ENCODE data around the gene MORC1.
"Not testable (repeated sequence)": the region's sequence is repeated elsewhere in the genome, so short reads cannot be mapped to it uniquely, and the experiment has no call there.

Gene MORC1

GRCh38 chr3:109112946-109113760 is 4.8 kb downstream of the MORC1 start:
- DNase-seq (ENCODE audit: low read depth in 2 of 2) = no peak

DNA sequence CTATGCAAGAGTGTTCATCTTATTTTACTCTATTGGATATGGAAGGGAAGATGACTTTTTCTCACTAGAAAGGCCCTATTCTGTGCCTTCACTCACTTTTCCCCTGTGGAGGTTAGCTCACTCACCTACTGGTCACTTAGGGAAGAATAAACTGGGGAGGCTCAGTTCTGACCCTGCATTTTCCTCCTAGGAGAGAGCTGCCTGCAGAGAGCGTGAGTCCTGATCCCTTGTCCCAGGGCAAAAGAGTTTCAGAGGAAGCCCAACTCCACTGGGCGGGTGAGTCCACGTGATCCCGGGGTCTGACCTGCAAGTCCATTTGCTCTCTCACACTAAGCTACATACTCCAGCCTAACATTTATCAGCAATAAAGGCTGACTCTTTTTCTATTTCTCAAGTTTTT is 8.4 kb downstream of the MORC1 start:
- no peak for DNase-seq (ENCODE audit: low read depth in 2 of 2)

- no peak for DNase-seq (ENCODE audit: low read depth in 2 of 2)
Measured at GRCh38 chr3:109098079-109098644, 19.8 kb downstream of the MORC1 start.

- no peak for DNase-seq (ENCODE audit: low read depth in 2 of 2)
Measured at GRCh38 chr3:109095166-109095565, 22.8 kb downstream of the MORC1 start.

- no peak for DNase-seq (ENCODE audit: low read depth in 2 of 2)
Measured at GRCh38 chr3:109093561-109093960, 24.4 kb downstream of the MORC1 start.

GRCh38 chr3:109091846-109092245 is 26.1 kb downstream of the MORC1 start:
- DNase-seq (ENCODE audit: low read depth in 2 of 2) = no peak

GRCh38 chr3:109089265-109089664 is 28.7 kb downstream of the MORC1 start:
- DNase-seq (ENCODE audit: low read depth in 2 of 2) = no peak

DNA sequence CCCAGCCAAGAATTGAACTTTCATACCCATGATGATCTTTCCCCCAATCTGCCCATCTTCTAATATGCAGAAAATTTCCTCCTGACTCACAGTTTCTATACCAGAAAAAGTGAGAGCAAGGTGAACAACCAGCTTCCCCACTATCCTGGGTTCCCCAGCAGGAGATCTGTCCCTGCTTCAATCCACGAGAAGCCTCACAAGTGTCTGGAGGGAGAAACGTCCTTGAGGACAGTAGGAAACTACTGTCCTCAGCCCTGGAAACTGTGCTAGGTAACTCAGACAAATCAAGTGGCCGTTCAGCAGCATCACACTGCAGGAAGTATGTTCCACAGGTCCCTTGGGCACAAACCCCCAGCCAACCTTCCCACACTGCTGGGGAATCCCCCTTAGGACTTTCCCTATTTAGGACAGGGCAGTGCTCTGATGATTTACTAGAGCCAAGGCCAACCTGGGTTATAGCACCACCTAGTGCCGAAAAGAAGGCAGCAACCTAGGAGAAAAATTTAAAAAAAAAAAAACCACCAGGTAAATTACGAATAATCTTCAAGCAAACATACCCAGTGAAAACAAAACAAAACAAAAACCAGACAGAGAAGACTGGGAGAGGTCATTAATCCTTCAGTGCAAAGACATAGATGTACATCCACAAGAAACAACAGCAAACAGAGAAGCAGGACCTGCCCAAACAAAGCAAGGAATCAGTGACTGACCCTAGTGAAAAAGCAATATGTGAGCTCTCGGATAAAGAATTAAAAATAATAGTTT is 36.0 kb downstream of the MORC1 start:
- peak in 1 of 2 donors; percentile 10 for DNase-seq (ENCODE audit: low read depth in 2 of 2)

DNA sequence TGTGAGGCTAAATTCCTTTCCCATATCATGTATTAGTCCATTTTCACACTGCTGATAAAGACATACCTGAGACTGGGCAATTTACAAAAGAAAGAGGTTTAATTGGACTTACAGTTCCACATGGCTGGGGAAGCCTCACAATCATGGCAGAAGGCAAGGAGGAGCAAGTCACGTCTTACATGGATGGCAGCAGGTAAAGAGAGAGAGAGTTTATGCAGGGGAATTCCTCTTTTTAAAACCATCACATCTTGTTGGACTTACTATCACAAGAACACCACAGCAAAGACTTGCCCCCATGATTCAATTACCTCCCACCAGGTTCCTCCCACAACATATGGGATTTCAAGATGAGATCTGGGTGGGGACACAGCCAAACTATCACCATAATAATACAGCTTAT is 37.8 kb downstream of the MORC1 start:
- DNase-seq (ENCODE audit: low read depth in 2 of 2) = not testable (repeated sequence)

DNA sequence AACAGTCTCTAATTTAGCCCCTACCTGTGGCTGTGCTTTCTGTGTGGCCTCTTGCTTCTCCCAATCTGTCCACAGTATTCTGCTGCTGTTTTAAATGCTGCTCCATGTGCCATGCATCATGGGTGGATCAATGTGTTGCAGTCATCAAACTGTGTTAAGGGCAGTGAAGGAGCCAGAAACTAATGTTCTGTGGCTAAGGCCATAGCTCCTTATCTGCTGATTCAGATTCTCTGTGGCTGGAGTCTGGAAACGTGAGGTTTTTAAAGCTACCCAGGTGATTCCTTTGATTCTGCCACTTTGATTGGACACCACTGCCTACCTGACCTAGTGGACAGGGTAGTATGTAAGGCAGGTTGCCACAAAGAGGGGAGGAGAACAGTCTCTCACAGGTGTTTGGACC is 44.8 kb downstream of the MORC1 start:
- no peak for DNase-seq (ENCODE audit: low read depth in 2 of 2)

GRCh38 chr3:109072194-109072593 is 45.7 kb downstream of the MORC1 start:
- no peak for DNase-seq (ENCODE audit: low read depth in 2 of 2)

DNA sequence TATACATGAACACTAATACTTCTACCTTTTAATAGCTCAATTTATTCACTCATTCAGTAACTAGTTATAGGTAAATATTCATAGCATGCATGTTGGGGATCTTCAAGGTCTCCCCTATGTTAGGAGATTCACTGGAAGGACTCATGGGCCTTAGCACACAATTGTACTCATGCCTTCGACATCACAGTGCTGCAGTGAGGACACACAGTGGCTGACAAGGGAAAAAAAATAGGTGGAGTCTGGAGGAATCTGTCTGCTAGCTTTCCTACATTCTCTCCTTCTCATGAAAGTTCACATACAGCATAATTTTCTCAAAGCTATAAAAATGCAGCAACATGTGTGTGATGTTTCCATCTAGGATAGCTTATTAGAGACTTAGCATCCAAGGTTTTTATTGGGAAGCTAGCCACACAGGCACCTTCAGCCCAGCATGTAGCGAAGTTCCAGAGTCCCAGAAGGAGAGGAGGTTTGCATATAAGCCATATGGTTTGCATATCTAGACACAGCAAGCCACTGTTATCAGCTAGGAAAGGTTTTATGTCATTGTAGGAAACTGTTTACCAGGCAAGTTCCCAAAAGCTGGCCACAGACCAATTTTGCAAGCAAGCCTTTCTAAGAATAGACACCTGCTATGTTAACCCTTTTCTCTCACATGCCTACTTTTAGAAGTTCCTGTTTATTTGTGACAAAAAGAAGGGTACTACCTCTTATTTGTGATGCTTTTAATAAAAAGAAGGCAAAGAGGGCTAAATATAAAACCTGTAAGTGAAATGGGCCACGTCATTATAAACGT is 46.4 kb downstream of the MORC1 start:
- no peak for DNase-seq (ENCODE audit: low read depth in 2 of 2)

- no peak for DNase-seq (ENCODE audit: low read depth in 2 of 2)
Measured at GRCh38 chr3:109070211-109070610, 47.7 kb downstream of the MORC1 start.

DNA sequence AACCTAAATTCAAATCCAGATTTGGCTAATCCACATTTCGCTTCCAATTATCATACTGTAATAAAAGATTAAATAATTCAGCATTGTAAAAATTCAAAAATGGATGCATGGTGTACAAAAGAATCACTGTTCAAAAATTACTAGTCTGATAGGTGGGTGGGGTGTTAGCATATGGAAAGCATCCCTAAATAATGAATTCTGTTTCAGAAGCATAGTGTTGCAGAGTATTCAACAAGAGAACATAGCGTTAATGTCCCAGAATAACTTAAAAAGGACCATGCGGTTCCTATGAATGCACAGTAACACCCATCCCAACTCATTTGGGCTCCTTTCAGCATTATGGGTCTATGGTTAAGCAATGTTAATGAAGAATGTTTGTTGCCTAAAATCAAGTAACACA is 51.1 kb downstream of the MORC1 start:
- DNase-seq (ENCODE audit: low read depth in 2 of 2) = no peak

DNA sequence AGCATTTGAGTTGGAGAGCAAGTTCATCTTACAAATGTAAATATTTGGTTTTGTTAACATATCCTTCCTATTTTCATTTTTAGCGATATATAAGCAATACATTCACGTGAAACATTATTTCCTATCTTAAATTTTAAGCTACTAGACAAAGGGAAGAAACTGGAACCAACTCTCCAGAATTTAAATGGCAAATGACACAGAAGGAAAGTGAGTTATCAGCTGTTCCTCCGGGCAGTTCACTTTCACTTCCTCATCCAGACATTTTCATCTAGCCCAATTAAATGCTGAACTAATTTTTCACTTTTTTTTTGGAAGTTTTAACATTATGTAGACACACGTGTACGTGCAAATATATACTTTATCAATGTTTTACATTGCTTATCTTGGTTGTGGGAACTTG is 58.7 kb downstream of the MORC1 start:
- DNase-seq (ENCODE audit: low read depth in 2 of 2) = no peak

DNA sequence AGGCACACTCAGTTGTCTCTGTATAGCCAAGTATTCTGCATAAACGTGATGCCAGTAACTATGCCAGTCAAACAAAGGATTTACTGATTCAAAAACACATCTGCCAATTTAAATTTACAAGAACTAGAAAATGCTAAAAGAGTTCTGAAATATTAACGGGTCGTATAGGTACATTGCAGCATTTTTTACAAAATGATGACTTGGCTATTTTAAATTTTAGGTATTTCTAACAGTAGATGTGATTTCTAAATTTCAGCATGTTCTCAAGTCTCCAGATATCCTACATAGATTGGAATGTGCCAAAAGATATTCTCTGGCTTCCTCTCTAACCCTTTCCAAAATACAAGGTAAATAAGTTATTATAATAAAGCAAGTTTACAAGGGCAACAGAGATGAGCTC is 60.3 kb downstream of the MORC1 start:
- DNase-seq (ENCODE audit: low read depth in 2 of 2) = no peak

DNA sequence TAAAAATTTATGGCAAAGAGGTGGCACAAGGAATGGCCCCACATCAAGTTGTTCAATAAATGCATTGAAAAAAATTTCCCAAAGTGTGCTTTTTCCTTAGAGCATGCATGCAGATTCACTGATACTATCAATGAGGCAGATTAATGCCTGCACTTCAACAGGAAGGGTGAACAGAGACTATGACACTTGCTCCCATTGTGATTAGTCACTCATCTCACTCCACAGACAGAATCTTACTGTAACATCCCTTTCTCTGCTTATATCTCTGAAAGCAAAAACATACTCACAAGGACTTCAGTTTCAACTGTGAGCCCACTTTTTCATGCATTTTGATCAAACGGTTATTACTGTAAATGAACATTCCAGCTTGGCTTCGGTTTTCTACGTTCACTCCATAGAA is 60.9 kb downstream of the MORC1 start:
- DNase-seq (ENCODE audit: low read depth in 2 of 2) = no peak

DNA sequence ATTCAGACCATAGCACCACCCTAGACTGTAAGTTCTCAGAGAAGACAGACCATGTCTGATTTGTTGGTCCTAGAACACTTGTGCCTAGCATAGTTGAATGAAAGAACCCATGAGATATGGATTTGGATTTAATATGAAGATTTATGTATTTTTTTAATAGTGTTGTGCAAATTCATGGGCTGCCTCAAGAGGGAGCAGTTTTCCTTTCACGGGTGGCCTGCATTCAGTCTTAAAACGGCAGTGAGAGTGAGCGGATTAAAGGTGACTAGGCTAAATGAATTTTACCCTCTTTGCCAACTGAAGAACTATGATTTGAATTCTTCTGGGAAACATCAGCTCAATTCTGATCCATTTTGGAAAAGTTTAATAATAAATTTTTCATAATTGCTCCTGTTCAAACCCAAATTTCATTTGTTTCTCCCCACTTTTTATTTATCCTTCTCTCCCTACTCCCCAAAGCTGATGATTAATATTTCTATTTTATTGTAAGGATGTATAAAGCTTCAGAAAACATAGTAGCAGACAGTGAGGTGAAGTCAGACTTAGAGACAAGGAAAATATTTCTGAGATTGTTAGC is 67.3 kb downstream of the MORC1 start:
- DNase-seq (ENCODE audit: low read depth in 2 of 2) = peak; percentile 3 to 7

- no peak for DNase-seq (ENCODE audit: low read depth in 2 of 2)
Measured at GRCh38 chr3:109047366-109047765, 70.6 kb downstream of the MORC1 start.

GRCh38 chr3:109045271-109046040 is 72.5 kb downstream of the MORC1 start:
- no peak for DNase-seq (ENCODE audit: low read depth in 2 of 2)

- DNase-seq (ENCODE audit: low read depth in 2 of 2) = no peak
Measured at GRCh38 chr3:109035082-109035481, 82.9 kb downstream of the MORC1 start.
